A549 treated with dexamethasone at 1 μM for 4 hours (cell line): ENCODE data around the gene GSKIP. TPM values are rescaled to one million over a fixed set of nuclear protein-coding genes. Genes with fewer than 3 reads are reported as not detected.

Experiments used
- total RNA-seq: library from RNA; stranded (reverse); fragments of 200-300 nt; extraction: Qiagen RNA extraction; gene quantifications from 5 replicates; pipeline ENCODE4 v1.2.3, GENCODE V29; 2022

The GSKIP gene, protein sequence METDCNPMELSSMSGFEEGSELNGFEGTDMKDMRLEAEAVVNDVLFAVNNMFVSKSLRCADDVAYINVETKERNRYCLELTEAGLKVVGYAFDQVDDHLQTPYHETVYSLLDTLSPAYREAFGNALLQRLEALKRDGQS
- 15.7 to 22.0 TPM (median 19.7 TPM) in 5 replicates for total RNA-seq

DNA sequence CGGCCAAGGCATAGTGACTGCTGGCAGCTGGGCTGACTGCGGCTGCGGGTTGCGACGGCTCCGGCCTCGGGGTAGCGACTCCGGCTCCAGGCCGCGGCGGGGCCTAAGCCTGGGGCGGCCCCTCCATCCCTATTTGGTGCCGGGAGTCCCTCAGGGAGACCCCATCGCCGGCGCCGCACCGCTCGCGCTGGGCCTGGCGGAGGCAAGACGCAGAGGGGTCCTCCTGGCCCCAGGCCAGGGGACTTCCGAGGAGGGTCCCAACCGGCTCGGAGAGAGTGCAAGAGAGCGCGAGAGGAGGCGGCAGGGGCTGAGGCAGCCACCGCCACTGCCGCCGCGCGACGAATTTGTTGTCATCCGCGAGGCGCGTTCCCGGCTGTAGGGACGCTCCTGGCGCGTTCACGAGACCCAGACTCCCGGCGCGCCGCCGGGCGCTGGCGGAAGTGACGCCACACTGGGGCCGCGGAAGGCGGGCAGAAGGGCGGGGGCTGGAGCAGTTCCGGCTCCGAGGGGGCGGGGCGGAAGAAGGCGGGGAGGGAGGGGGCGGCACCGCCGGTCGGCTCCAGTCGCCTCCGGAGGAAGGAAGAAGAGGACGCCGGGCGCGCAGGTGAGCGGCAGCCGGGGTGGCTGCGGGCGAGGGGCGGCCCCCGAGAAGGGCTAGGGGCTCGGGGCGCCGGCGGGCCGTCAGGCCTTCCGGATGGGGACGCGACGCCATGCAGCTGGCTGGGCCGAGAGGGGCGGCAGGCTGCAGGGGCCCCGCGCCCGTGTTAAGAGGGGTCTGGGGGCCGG, at the start of gene GSKIP, which contains the start of gene ATG2B:
Gene GSKIP, plus strand, starts transcription at position 562 of the 786 bp plus-strand sequence. CDS start 18,722 bp downstream, outside the sequence.
Gene ATG2B, minus strand, starts transcription at position 377 of the 786 bp plus-strand sequence. Its CDS starts 365 bp downstream, at position 12.

Other genes with a start within 250 kb of the GSKIP start
- gene BDKRB2, start 158.7 kb upstream of the GSKIP start, total RNA-seq, result 0.91 to 1.3 TPM (median 1.1 TPM) in 5 replicates
- 0.38 to 0.66 TPM (median 0.44 TPM) in 5 replicates for gene BDKRB1, start 107.3 kb upstream of the GSKIP start, total RNA-seq
- gene ATG2B, start 185 bp upstream of the GSKIP start, total RNA-seq, result 6.7 to 9.0 TPM (median 8.5 TPM) in 5 replicates
- gene AK7, start 28.6 kb downstream of the GSKIP start, total RNA-seq, result 2.2 to 3.1 TPM (median 2.8 TPM) in 5 replicates
- 73.4 to 102 TPM (median 91.6 TPM) in 5 replicates for gene PAPOLA, start 138.9 kb downstream of the GSKIP start, total RNA-seq